Gastroesophageal sphincter (tissue), 4 donors: ENCODE results near the gene SLC6A12. TPM values are rescaled to one million over a fixed set of nuclear protein-coding genes. Genes with fewer than 3 reads are reported as not detected.
A peak's percentile ranks its signal among the peaks of the same experiment; 100 is the strongest.

Experiments used
- ATAC-seq: fragments of 150-250 bp; one replicate; pipeline ENCODE4 v1.9.1; 2016; ENCODE audit warnings: mild to moderate bottlenecking, moderate library complexity
- H3K27ac ChIP-seq, 4 donors: fragments of 200-600 bp; sonication (generic) in 3 of 4; 1 replicate in 3 of 4; 2 replicates in 1 of 4; pipeline ENCODE4 v1.5.1; 2016 to 2019
- H3K27me3 ChIP-seq: fragments of 200-600 bp; sonication (generic); one replicate; pipeline ENCODE4 v1.5.1; 2019
- H3K36me3 ChIP-seq, 2 donors: fragments of 200-600 bp; sonication (generic); one replicate each; pipeline ENCODE4 v1.5.1; 2019; ENCODE audit warnings: control low read depth in 1 of 2
- H3K4me1 ChIP-seq, 3 donors: fragments of 200-600 bp; sonication (generic); 1 replicate in 2 of 3; 2 replicates in 1 of 3; pipeline ENCODE4 v1.5.1; 2016 to 2019; ENCODE audit warnings: control low read depth in 2 of 3
- H3K4me3 ChIP-seq, 2 donors: fragments of 200-600 bp; sonication (generic); one replicate each; pipeline ENCODE4 v1.5.1; 2019; ENCODE audit warnings: mild to moderate bottlenecking in 1 of 2, moderate library complexity in 1 of 2
- H3K9me3 ChIP-seq, 3 donors: fragments of 200-600 bp; sonication (generic); one replicate each; pipeline ENCODE4 v1.5.1; 2017 to 2019; ENCODE audit warnings: control low read depth in 2 of 3
- CTCF ChIP-seq, 4 experiments: fragments of 200-600 bp in 2 of 4; fragments of 450-650 bp in 2 of 4; sonication (generic) in 1 of 4; IDR thresholded peaks; one replicate each; pipeline ENCODE4 v1.5.1; 2017 to 2019; ENCODE audit warnings: antibody characterized with exemption in 4 of 4, mild to moderate bottlenecking in 2 of 4, moderate library complexity in 2 of 4
- EP300 ChIP-seq: sonication (generic); formaldehyde crosslinking; IDR thresholded peaks from one replicate; pipeline ENCODE4 v1.6.1; 2017; ENCODE audit warnings: antibody characterized with exemption, mild to moderate bottlenecking
- POLR2A ChIP-seq, 2 donors: fragments of 450-650 bp; IDR thresholded peaks; one replicate each; pipeline ENCODE4 v1.6.1; 2017; ENCODE audit warnings: antibody characterized with exemption in 2 of 2, mild to moderate bottlenecking in 2 of 2, moderate library complexity in 1 of 2
- POLR2AphosphoS5 ChIP-seq: sonication (generic); formaldehyde crosslinking; IDR thresholded peaks from one replicate; pipeline ENCODE4 v1.6.1; 2017; ENCODE audit warnings: antibody characterized with exemption
- whole genome bisulfite sequencing, 2 donors: methylation state at CpG; one replicate each; pipeline ENCODE4 v1.1.5; 2018; ENCODE audit warnings: low coverage in 1 of 2; 5-methylcytosine and 5-hydroxymethylcytosine counted together
- total RNA-seq, 4 donors: library from RNA; depleted of rRNA; stranded (reverse); fragments of >200 nt; gene quantifications; one replicate each; pipeline ENCODE4 v1.1.0, GENCODE V29; 2016

SLC6A12 gene
- total RNA-seq, 4 donors from 2014 or later = 11.3 TPM; not detected in 3

DNA sequence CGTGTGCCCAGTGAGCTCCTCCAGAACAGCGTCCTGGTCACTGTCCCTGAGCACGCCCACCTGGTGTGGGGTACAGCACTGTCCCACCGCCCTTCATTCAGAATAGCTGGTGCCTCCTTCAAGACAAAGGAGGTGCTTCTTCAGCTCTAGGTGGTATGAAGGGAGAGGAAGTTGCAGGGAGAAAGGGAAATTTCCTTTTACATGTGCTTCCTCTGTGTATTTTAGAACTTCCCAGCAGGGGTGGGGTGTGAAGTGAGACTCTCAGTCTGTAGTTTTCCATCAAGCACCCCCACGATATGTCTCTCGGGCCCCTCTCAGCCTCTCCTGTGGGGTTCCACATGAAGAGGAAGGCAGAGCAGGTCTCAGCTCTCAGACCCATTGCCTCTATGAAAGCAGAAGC lies 1.2 kb upstream of the SLC6A12 start:
- H3K4me3 ChIP-seq = no peak overlapping the region
- peaks cover 82% of the 10 kb centered on the region for H3K27me3 ChIP-seq
- no peaks in the 10 kb centered on the region for H3K9me3 ChIP-seq
- WGBS, 2 donors = 90 to 100% methylated on average over 1 to 2 of the region's 6 CpGs
- TF ChIP-seq POLR2AphosphoS5 = no peak
- no peak for TF ChIP-seq POLR2A (IDR thresholded peaks at IDR 0.05)
- TF ChIP-seq CTCF (IDR thresholded peaks at IDR 0.05) = no peak
- no peak for TF ChIP-seq EP300
- H3K4me1 ChIP-seq = peaks cover 0 to 9% (median 0%) of the 10 kb centered on the region in 3 donors
- no peak for ATAC-seq
- no peak overlapping the region for H3K27ac ChIP-seq
- H3K36me3 ChIP-seq = no peaks in the 10 kb centered on the region

GRCh38 chr12:213527-213932 lies 427 bp downstream of the SLC6A12 start:
- Histone ChIP-seq H3K27ac (no peak overlapping the region), H3K4me3 (no peak overlapping the region), H3K9me3 (no peaks in the 10 kb centered on the region), H3K36me3 (no peaks in the 10 kb centered on the region), H3K4me1 (peaks cover 0 to 9% (median 0%) of the 10 kb centered on the region in 3 donors), H3K27me3 (peaks cover 81% of the 10 kb centered on the region)
- WGBS, 2 donors = 33 to 60% methylated on average over 1 to 7 of the region's 12 CpGs
- no peak for TF ChIP-seq CTCF (IDR thresholded peaks at IDR 0.05)
- TF ChIP-seq POLR2AphosphoS5 = no peak
- no peak for TF ChIP-seq EP300
- TF ChIP-seq POLR2A (IDR thresholded peaks at IDR 0.05) = no peak
- ATAC-seq = no peak

- no peaks in the 10 kb centered on the region for H3K9me3 ChIP-seq
- H3K4me3 ChIP-seq = peak overlapping the region in 1 of 2 donors; percentile 5
- no peak for ATAC-seq
- WGBS, 2 donors = 33 to 61% methylated on average over 4 to 11 of the region's 22 CpGs
- H3K36me3 ChIP-seq = no peaks in the 10 kb centered on the region
- H3K4me1 ChIP-seq = peaks cover 0 to 9% (median 0%) of the 10 kb centered on the region in 3 donors
- TF ChIP-seq EP300 = no peak
- no peak for TF ChIP-seq POLR2A (IDR thresholded peaks at IDR 0.05)
- TF ChIP-seq POLR2AphosphoS5 = no peak
- no peak for TF ChIP-seq CTCF (IDR thresholded peaks at IDR 0.05)
- no peak overlapping the region for H3K27ac ChIP-seq
- H3K27me3 ChIP-seq = peaks cover 82% of the 10 kb centered on the region
These were observed 1.0 kb downstream of the SLC6A12 start for GRCh38 chr12:212715-213526.

- Histone ChIP-seq H3K36me3 (no peaks in the 10 kb centered on the region), H3K4me3 (peak overlapping the region in 1 of 2 donors; percentile 5), H3K9me3 (no peaks in the 10 kb centered on the region), H3K27me3 (peaks cover 87% of the 10 kb centered on the region), H3K4me1 (peaks cover 0 to 9% (median 0%) of the 10 kb centered on the region in 3 donors), H3K27ac (no peak overlapping the region)
- ATAC-seq = no peak
- TF ChIP-seq CTCF (IDR thresholded peaks at IDR 0.05) (no peak), POLR2A (IDR thresholded peaks at IDR 0.05) (no peak), EP300 (no peak), POLR2AphosphoS5 (no peak)
- 71 to 82% methylated on average over 7 to 8 of the region's 8 CpGs for WGBS, 2 donors
These were observed 1.6 kb downstream of the SLC6A12 start for GRCh38 chr12:212415-212714.
